Endothelial cell of umbilical vein (primary cell): Measurements from ENCODE around the gene CIRBP.

Experiments
- POLR2A ChIP-seq: IDR thresholded peaks from 2 replicates; pipeline ENCODE4 v1.6.1; 2012; ENCODE audit warnings: low read depth, mild to moderate bottlenecking, control low read depth, low read length
- POLR2AphosphoS5 ChIP-seq: IDR thresholded peaks from 2 replicates; pipeline ENCODE4 v1.6.1; 2012; ENCODE audit warnings: low read depth, mild to moderate bottlenecking, control low read depth, low read length, moderate library complexity; ENCODE audit not compliant: insufficient read depth
- TF ChIP-seq, protein P1 (sequence below), 2 donors: IDR thresholded peaks; 1 replicate in 1 of 2; 2 replicates in 1 of 2; pipeline ENCODE4 v1.5.1; 2011; ENCODE audit warnings: low read length in 2 of 2, mild to moderate bottlenecking in 2 of 2, moderate library complexity in 2 of 2, control low read depth in 1 of 2, inconsistent platforms in 1 of 2, low read depth in 1 of 2; ENCODE audit not compliant: insufficient read depth in 1 of 2; ENCODE audit errors: extremely low read depth in 1 of 2
- TF ChIP-seq, protein P2 (sequence below): IDR thresholded peaks from 2 replicates; pipeline ENCODE4 v1.6.1; 2011; ENCODE audit not compliant: insufficient read depth, insufficient read length

DNA sequence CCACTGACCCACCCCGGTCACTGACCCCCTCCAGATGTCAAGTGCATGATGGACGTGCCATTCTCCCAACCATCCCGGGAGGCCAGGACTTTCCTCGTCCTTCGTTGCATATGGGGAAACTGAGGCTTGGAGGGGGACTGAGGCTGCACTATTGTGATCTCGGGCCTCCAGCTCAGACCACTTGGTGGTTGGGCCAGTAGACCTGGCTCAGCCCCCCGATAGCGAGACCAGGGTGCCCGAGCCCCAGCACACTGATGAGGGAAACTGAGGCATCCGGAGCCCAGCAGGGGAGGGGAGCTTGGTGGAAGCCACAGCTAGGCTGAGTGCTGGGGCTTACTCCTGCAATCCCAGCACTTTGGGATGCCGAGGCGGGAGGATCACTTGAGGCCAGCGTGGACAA, 26.9 kb downstream of the CIRBP start:
- TF ChIP-seq, protein P1, sequence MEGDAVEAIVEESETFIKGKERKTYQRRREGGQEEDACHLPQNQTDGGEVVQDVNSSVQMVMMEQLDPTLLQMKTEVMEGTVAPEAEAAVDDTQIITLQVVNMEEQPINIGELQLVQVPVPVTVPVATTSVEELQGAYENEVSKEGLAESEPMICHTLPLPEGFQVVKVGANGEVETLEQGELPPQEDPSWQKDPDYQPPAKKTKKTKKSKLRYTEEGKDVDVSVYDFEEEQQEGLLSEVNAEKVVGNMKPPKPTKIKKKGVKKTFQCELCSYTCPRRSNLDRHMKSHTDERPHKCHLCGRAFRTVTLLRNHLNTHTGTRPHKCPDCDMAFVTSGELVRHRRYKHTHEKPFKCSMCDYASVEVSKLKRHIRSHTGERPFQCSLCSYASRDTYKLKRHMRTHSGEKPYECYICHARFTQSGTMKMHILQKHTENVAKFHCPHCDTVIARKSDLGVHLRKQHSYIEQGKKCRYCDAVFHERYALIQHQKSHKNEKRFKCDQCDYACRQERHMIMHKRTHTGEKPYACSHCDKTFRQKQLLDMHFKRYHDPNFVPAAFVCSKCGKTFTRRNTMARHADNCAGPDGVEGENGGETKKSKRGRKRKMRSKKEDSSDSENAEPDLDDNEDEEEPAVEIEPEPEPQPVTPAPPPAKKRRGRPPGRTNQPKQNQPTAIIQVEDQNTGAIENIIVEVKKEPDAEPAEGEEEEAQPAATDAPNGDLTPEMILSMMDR (IDR thresholded peaks at IDR 0.05; ENCODE audit: extremely low read depth in 1 of 2, insufficient read depth in 1 of 2, low read depth in 1 of 2, low read length in 2 of 2) = no peak
- TF ChIP-seq POLR2A (no peak), POLR2AphosphoS5 (no peak)
- TF ChIP-seq, protein P2, sequence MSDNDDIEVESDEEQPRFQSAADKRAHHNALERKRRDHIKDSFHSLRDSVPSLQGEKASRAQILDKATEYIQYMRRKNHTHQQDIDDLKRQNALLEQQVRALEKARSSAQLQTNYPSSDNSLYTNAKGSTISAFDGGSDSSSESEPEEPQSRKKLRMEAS = no peak
